ENCODE results near the gene SSR4.

The SSR4 gene

DNA sequence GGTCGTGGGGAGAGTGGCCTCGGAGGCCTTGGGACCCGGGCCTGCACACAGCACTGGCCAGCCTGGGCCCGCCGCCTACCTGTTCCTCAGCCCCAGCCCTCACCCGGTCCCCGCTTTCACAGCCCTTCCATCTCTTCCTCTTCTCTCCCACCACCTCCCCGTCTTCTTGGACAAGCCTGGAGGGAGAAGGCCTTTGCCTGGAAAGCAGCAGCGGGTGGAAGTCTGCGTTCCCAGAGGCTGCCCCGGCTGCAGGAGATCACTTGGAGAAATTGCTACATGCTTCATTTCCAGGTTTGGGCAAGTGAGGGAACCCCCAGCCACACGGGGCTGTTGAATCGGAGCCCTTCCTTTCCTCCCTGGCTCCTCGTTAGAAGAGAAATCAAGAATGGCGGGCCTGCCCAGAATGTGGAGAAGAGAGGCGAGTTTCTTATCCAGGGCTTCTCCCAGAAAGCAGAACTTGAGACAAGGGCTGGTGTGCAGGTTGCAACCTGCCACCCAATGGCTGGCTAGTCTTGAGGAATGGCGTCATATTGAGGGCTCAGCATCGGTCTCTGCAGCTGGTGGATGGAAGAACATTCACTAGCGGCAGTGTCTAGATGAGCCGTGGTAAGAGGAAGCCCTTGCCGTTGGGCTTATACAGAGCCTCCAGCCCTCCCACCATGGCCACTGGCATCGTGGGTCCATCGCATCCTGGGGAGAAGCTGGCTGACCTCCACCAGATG is 37.1 kb downstream of the SSR4 start:
- DNase-seq: no peak

DNA sequence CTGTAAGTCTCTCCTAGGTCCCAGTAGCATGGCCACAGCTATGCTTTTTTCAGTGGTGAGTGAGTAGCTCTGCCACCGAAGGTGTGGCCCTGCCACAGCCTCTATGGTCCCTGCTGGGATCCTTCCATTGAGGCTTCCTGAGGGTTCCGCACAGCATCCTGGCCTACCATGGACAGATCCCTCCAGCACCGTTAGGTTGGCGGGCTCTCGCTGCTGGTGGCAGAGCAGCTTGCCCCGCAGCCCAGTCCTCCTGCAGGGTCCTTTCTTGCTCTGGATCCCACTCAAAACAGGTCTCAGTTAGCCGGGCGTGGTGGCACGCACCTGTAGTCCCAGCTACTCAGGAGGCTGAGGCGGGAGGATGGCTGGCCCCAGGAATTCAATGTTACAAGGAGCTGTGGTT is 38.3 kb downstream of the SSR4 start:
- no peak for DNase-seq

DNA sequence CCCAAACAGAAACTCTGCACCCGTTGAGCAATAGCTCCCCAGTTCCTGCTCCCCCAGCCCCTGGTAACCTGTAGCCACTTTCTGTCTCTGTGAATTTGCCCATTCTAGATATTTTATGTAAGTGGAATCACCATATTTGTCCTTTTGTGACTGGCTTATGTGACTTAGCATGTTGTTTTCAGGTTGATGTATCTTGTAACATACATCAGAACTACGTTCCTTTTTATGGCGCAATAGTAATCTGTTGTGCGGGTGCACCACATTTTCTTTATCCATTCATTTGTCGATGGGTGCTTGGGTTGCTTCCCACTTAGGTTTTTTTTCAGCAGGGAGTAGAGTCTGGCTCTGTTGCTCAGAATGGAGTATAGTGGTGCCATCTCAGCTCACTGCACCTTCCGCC is 42.5 kb downstream of the SSR4 start:
- DNase-seq: no peak

DNA sequence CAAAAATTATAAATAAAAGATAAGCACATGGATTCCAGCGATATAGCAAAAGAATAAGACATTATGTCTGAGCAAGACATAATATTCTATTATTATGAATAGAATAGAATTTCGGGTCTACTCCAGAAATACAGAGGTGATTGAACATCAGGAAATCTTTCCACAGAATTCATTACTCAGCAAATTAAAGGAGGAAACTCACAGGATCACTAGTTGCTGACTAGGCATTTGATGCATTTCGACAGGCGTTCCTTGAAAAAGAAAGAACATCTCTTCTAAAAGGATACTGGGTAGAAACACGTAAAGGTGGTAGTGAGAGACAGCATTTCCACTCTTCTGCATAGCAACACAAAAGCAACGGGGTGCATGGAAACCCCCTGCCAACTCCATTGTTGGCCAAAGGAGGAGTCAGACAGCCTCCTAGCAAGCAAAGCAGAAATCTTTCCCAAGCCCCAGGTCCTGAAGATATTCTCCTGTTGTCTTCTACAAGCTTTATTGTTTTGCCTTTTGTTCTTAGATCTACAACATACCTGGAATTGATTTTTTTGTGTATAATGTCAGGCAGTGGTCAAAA is 50.1 kb downstream of the SSR4 start:
- no peak for DNase-seq

DNA sequence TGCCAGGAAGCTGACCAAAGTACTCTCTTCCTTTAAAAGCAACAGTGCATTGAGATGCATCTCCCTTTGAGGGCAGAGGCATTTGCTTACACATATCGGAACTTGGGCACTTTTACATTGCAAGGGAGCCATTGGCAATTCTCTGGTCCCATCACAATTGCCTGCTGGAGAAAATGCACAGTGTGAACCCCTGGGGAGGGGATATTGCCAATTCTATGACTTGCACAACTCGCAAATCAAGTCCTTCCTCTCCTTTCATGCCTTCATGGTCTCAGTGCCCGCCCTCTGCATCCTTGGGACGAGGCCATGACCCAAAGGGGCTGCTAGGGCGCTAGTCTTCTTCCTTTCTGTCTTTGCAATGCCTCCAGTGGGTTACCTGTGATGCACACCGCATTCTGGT is 50.7 kb downstream of the SSR4 start:
- DNase-seq: no peak

DNA sequence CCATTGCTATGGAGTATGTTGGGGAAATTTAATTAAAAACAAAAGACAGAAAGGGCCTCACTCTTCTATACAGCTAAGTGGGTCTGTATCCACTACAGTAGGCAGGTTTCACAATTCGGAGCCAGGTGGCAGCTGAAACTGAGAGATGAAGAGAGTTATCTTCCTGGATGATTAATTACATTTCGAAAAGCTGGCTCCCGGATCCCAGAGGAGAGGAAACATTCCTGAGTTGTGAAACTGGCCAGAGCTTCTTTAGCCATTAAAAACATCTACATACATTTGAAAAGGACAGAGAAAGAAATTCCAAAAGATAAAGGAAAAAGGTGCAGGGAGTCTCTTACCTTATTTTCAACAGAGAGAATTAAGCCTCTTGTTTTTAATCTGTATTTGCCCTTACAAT is 51.4 kb downstream of the SSR4 start:
- DNase-seq: no peak
